Measurements from ENCODE around the gene CLOCK. TPM values are rescaled to one million over a fixed set of nuclear protein-coding genes. Genes with fewer than 3 reads are reported as not detected.

CLOCK gene
- total and polyA plus RNA-seq, 2 donors: 4.9 to 6.0 TPM

DNA sequence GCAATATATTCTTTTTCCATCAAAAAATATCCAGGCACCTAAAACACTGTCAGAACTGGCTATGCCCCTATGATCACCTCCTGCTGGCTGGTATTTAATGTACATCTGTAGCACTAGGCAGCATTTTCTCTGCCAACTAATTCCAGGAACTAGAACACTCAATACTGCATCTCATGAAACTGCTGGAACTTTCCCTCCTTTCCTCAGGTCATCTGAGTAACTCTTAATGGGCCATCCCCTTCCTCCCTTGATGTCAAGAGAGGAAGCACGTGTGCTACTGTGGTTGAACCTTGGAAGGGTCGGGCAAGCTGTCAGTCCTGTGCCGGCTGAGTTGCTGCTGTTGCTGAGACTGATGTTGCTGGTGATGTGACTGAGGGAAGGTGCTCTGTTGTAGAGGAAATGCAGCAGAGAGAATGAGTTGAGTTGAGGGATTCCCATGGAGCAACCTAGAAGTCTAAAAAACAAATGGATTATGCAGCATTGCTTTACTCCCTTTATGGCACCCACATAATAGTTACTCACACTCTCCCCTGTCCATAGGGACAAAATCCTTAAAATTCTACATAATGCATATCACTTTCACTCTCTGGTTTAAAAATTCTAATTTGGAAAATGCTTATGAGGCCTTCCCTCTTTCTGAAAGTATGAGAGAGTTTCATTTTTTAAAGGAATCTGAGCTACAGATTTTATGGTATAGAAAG, 111.4 kb downstream of the CLOCK start:
- peak in 5 of 9 donors; percentile 2 to 37 (median 10) for DNase-seq (ENCODE audit: low read depth in 6 of 9, low spot score in 9 of 9)
- H3K27me3 ChIP-seq (ENCODE audit: control insufficient read depth in 2 of 2, insufficient read depth in 1 of 2, low read length in 1 of 2): no peaks in the 10 kb centered on the region
- H3K4me3 ChIP-seq (ENCODE audit: low read length in 2 of 2): no peak overlapping the region
- H3K4me1 ChIP-seq (ENCODE audit: control insufficient read depth in 2 of 2, insufficient read depth in 2 of 2, low read length in 2 of 2): no peaks in the 10 kb centered on the region
- H3K9me3 ChIP-seq (ENCODE audit: control insufficient read depth in 2 of 2, insufficient read depth in 1 of 2, low read length in 1 of 2): no peaks in the 10 kb centered on the region
- H3K27ac ChIP-seq (ENCODE audit: low read depth in 1 of 2, low read length in 1 of 2): peak overlapping the region in 1 of 2 donors; percentile 15
- peaks cover 5 to 52% of the 10 kb centered on the region in 2 donors for H3K36me3 ChIP-seq (ENCODE audit: control insufficient read depth in 2 of 2, insufficient read depth in 2 of 2, low read length in 1 of 2)
- 8% methylated on average over 3 of the region's 3 CpGs for WGBS

DNA sequence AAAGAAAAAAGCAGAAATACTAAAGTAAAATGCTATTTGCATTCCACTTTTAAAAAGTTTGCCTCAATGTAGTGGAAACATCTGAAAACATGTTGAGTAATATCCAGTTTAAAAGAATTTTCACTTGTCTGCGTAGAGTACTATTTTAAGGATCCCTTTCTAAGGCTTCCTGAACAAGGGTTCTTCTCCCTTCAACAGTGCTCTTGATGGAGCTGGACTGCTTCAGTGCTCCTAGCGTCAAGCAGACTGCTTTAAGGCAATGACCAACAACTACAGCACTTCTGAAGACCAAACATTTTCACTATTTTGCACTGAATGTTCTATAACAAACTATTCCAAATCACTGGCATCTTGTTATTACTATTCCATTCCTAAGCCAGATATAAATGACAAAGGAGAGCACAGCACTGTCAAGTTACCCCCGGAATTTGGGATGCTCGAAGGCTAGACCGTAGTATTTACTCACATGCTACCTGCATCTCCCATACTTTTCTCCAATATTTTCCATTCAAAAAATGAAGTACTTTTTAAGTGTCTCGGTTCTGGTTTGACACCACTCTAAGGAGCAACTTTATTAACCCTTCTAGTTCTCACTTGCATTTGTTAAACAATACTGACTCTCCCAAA, 114.9 kb downstream of the CLOCK start:
- no peaks in the 10 kb centered on the region for H3K9me3 ChIP-seq (ENCODE audit: control insufficient read depth in 2 of 2, insufficient read depth in 1 of 2, low read length in 1 of 2)
- no peak overlapping the region for H3K27ac ChIP-seq (ENCODE audit: low read depth in 1 of 2, low read length in 1 of 2)
- DNase-seq (ENCODE audit: low read depth in 6 of 9, low spot score in 9 of 9): no peak
- no peaks in the 10 kb centered on the region for H3K27me3 ChIP-seq (ENCODE audit: control insufficient read depth in 2 of 2, insufficient read depth in 1 of 2, low read length in 1 of 2)
- peaks cover 5 to 60% of the 10 kb centered on the region in 2 donors for H3K36me3 ChIP-seq (ENCODE audit: control insufficient read depth in 2 of 2, insufficient read depth in 2 of 2, low read length in 1 of 2)
- no peaks in the 10 kb centered on the region for H3K4me1 ChIP-seq (ENCODE audit: control insufficient read depth in 2 of 2, insufficient read depth in 2 of 2, low read length in 2 of 2)
- H3K4me3 ChIP-seq (ENCODE audit: low read length in 2 of 2): no peak overlapping the region
- WGBS: 83% methylated on average over 6 of the region's 6 CpGs

DNA sequence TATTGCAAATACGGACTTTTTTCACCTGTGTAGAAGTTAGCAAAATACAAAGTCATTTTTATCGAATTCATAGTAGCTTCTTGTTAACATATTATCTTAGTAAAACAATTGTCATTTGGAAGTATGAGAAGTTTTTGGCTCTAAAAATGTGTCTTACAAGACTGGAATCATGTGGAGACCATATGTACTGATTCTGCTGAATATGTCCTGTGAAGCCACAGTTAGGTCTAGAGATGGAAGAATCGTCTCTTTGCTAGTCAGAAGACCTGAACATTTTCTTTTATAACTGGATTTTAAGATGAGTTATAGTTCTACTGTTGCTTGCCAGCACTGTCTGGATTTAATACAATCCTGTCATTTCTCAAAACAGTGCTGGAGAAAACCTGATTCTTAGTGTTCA, 121.9 kb downstream of the CLOCK start:
- no peak overlapping the region for H3K27ac ChIP-seq (ENCODE audit: low read depth in 1 of 2, low read length in 1 of 2)
- DNase-seq (ENCODE audit: low read depth in 6 of 9, low spot score in 9 of 9): no peak
- H3K27me3 ChIP-seq (ENCODE audit: control insufficient read depth in 2 of 2, insufficient read depth in 1 of 2, low read length in 1 of 2): no peaks in the 10 kb centered on the region
- no peaks in the 10 kb centered on the region for H3K4me1 ChIP-seq (ENCODE audit: control insufficient read depth in 2 of 2, insufficient read depth in 2 of 2, low read length in 2 of 2)
- H3K9me3 ChIP-seq (ENCODE audit: control insufficient read depth in 2 of 2, insufficient read depth in 1 of 2, low read length in 1 of 2): no peaks in the 10 kb centered on the region
- no peak overlapping the region for H3K4me3 ChIP-seq (ENCODE audit: low read length in 2 of 2)
- H3K36me3 ChIP-seq (ENCODE audit: control insufficient read depth in 2 of 2, insufficient read depth in 2 of 2, low read length in 1 of 2): peaks cover 32 to 69% of the 10 kb centered on the region in 2 donors
- WGBS: 99% methylated on average over 3 of the region's 3 CpGs

DNA sequence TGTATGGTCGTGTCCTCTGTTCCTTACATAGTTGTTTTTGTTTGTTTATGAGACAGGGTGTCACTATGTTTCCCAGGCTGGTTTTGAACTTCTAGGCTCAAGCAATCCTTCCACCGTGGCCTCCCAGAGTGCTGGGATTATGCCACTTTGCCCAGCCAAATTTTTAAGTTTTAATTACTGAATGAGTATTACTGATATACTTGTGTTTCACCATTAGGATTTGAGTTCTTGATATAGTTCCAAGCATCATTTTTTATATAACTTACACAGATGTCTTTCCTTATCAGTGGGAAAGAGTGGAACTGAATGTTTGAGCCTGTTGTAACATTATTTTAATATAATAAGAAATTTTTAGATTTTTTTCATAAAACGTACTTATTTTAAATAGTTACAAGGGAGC, 130.5 kb downstream of the CLOCK start:
- H3K36me3 ChIP-seq (ENCODE audit: control insufficient read depth in 2 of 2, insufficient read depth in 2 of 2, low read length in 1 of 2): peaks cover 30 to 67% of the 10 kb centered on the region in 2 donors
- H3K27ac ChIP-seq (ENCODE audit: low read depth in 1 of 2, low read length in 1 of 2): no peak overlapping the region
- H3K27me3 ChIP-seq (ENCODE audit: control insufficient read depth in 2 of 2, insufficient read depth in 1 of 2, low read length in 1 of 2): no peaks in the 10 kb centered on the region
- no peak for DNase-seq (ENCODE audit: low read depth in 6 of 9, low spot score in 9 of 9)
- H3K9me3 ChIP-seq (ENCODE audit: control insufficient read depth in 2 of 2, insufficient read depth in 1 of 2, low read length in 1 of 2): no peaks in the 10 kb centered on the region
- no peaks in the 10 kb centered on the region for H3K4me1 ChIP-seq (ENCODE audit: control insufficient read depth in 2 of 2, insufficient read depth in 2 of 2, low read length in 2 of 2)
- no peak overlapping the region for H3K4me3 ChIP-seq (ENCODE audit: low read length in 2 of 2)
- over 99% methylated on average over 3 of the region's 3 CpGs for WGBS

DNA sequence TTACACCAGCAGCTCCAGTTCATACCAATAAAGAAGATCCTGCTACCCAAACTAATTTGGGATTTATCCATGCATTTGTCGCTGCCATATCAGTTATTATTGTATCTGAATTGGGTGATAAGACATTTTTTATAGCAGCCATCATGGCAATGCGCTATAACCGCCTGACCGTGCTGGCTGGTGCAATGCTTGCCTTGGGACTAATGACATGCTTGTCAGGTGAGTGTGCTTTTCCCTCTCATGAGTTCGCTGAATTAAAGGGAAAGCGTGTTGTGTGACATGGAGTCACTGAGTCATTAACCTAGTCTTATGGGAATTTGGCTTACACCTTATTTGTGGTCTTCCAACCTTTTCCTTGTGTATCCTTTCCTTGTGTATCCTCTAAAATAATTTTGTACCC, 135.1 kb downstream of the CLOCK start:
- Histone ChIP-seq H3K9me3 (ENCODE audit: control insufficient read depth in 2 of 2, insufficient read depth in 1 of 2, low read length in 1 of 2) (no peaks in the 10 kb centered on the region), H3K27me3 (ENCODE audit: control insufficient read depth in 2 of 2, insufficient read depth in 1 of 2, low read length in 1 of 2) (no peaks in the 10 kb centered on the region), H3K4me3 (ENCODE audit: low read length in 2 of 2) (no peak overlapping the region), H3K27ac (ENCODE audit: low read depth in 1 of 2, low read length in 1 of 2) (no peak overlapping the region), H3K4me1 (ENCODE audit: control insufficient read depth in 2 of 2, insufficient read depth in 2 of 2, low read length in 2 of 2) (no peaks in the 10 kb centered on the region), H3K36me3 (ENCODE audit: control insufficient read depth in 2 of 2, insufficient read depth in 2 of 2, low read length in 1 of 2) (peaks cover 20 to 48% of the 10 kb centered on the region in 2 donors)
- no peak for DNase-seq (ENCODE audit: low read depth in 6 of 9, low spot score in 9 of 9)
- 98% methylated on average over 6 of the region's 6 CpGs for WGBS

DNA sequence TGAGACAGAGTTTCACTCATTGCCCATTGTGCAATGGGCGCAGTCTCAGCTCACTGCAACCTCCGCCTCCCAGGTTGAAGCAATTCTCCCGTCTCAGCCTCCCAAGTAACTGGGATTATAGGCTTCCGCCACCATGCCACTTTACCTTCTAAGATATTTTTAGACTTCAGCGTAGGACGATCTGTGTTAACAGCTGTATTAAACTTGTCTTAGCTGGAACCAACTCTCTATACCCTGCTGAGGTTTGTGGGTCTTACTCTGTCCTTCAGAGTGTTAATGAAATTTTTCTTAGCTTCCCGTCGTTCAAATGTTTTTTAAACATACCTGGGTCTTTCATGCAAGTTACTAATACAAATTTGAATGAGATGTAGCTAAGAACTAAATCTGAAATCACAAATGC, 136.3 kb downstream of the CLOCK start:
- no peak overlapping the region for H3K4me3 ChIP-seq (ENCODE audit: low read length in 2 of 2)
- no peaks in the 10 kb centered on the region for H3K9me3 ChIP-seq (ENCODE audit: control insufficient read depth in 2 of 2, insufficient read depth in 1 of 2, low read length in 1 of 2)
- H3K4me1 ChIP-seq (ENCODE audit: control insufficient read depth in 2 of 2, insufficient read depth in 2 of 2, low read length in 2 of 2): no peaks in the 10 kb centered on the region
- H3K36me3 ChIP-seq (ENCODE audit: control insufficient read depth in 2 of 2, insufficient read depth in 2 of 2, low read length in 1 of 2): peaks cover 19 to 52% of the 10 kb centered on the region in 2 donors
- 98% methylated on average over 8 of the region's 8 CpGs for WGBS
- DNase-seq (ENCODE audit: low read depth in 6 of 9, low spot score in 9 of 9): no peak
- H3K27ac ChIP-seq (ENCODE audit: low read depth in 1 of 2, low read length in 1 of 2): no peak overlapping the region
- H3K27me3 ChIP-seq (ENCODE audit: control insufficient read depth in 2 of 2, insufficient read depth in 1 of 2, low read length in 1 of 2): no peaks in the 10 kb centered on the region

DNA sequence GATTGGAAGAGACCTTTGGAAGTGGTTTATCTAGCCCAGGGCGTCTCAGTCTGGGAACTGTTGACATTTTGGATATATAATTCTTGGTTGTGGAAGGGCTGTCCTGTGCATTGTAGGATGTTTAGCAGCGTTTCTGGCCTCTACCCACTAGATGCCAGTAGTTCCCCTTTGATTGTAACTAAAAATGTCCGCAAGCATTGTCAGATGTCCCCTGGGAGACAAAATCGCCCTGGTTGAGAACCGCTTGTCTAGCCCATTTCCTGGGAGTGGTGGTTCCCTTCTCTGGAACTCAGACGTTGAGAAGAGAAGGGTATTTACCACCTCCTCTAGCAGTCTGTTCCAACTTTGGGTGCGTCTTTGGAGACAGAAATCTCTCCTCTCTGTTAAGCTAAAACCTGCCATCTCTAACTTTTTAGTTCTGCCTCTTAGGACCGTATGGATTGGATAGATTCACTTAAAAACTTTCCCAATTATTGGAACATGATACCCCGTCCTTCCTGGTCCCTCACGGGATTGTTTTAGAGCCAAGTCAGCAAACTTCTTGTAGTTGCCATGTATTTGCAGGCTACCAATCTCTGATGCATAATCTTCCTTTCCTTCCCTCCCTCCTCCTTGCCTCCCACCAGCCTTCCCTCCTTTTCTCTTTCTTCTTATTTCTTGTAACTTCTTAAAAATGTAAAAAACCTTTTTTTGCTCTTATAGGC, 137.1 kb downstream of the CLOCK start:
- no peaks in the 10 kb centered on the region for H3K9me3 ChIP-seq (ENCODE audit: control insufficient read depth in 2 of 2, insufficient read depth in 1 of 2, low read length in 1 of 2)
- no peaks in the 10 kb centered on the region for H3K4me1 ChIP-seq (ENCODE audit: control insufficient read depth in 2 of 2, insufficient read depth in 2 of 2, low read length in 2 of 2)
- no peak overlapping the region for H3K4me3 ChIP-seq (ENCODE audit: low read length in 2 of 2)
- DNase-seq (ENCODE audit: low read depth in 6 of 9, low spot score in 9 of 9): peak in 1 of 9 donors; percentile 31
- H3K27me3 ChIP-seq (ENCODE audit: control insufficient read depth in 2 of 2, insufficient read depth in 1 of 2, low read length in 1 of 2): no peaks in the 10 kb centered on the region
- H3K36me3 ChIP-seq (ENCODE audit: control insufficient read depth in 2 of 2, insufficient read depth in 2 of 2, low read length in 1 of 2): peaks cover 16 to 53% of the 10 kb centered on the region in 2 donors
- 85% methylated on average over 10 of the region's 10 CpGs for WGBS
- no peak overlapping the region for H3K27ac ChIP-seq (ENCODE audit: low read depth in 1 of 2, low read length in 1 of 2)

DNA sequence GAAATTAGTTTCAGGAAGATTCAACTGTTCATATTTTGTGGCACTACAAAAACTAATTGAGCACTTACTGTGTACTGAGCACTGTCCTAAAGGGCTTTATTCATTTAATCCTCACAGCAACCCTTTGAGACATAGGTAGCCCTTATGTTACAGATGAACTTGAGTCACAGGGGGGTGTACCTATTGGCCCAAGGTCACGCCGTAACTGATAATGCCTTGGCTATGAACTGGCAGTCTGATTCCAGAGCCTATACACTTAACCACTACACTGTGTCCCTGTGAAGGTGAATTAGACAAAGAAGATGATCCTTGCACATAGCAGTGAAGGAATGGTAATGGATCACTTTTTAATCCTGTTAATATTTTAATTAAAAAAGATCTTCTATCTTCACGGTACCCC, 138.9 kb downstream of the CLOCK start:
- over 99% methylated on average over 3 of the region's 3 CpGs for WGBS
- no peak overlapping the region for H3K4me3 ChIP-seq (ENCODE audit: low read length in 2 of 2)
- no peaks in the 10 kb centered on the region for H3K9me3 ChIP-seq (ENCODE audit: control insufficient read depth in 2 of 2, insufficient read depth in 1 of 2, low read length in 1 of 2)
- no peaks in the 10 kb centered on the region for H3K4me1 ChIP-seq (ENCODE audit: control insufficient read depth in 2 of 2, insufficient read depth in 2 of 2, low read length in 2 of 2)
- no peak for DNase-seq (ENCODE audit: low read depth in 6 of 9, low spot score in 9 of 9)
- H3K27ac ChIP-seq (ENCODE audit: low read depth in 1 of 2, low read length in 1 of 2): no peak overlapping the region
- H3K27me3 ChIP-seq (ENCODE audit: control insufficient read depth in 2 of 2, insufficient read depth in 1 of 2, low read length in 1 of 2): no peaks in the 10 kb centered on the region
- peaks cover 13 to 55% of the 10 kb centered on the region in 2 donors for H3K36me3 ChIP-seq (ENCODE audit: control insufficient read depth in 2 of 2, insufficient read depth in 2 of 2, low read length in 1 of 2)

DNA sequence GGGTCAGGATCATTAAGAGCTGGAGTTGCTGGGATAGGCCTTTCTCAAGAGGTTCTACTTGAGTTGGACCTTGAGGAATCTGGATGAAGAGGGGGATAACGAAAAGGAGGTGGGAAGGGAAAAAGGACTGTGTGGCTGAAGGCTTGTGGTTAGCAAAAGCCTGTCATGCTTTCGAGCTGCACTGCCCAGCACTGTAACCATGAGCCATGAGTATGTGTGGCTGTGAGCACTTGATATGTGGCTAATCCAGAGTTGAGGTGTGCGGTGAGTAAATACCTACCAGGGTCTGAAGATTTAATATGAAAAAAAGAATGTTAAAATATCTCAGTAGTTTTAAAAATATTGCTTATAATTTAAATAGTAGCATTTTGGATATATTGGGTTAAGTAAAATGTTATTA, 139.6 kb downstream of the CLOCK start:
- Histone ChIP-seq H3K9me3 (ENCODE audit: control insufficient read depth in 2 of 2, insufficient read depth in 1 of 2, low read length in 1 of 2) (no peaks in the 10 kb centered on the region), H3K36me3 (ENCODE audit: control insufficient read depth in 2 of 2, insufficient read depth in 2 of 2, low read length in 1 of 2) (peaks cover 13 to 55% of the 10 kb centered on the region in 2 donors), H3K4me1 (ENCODE audit: control insufficient read depth in 2 of 2, insufficient read depth in 2 of 2, low read length in 2 of 2) (no peaks in the 10 kb centered on the region), H3K27ac (ENCODE audit: low read depth in 1 of 2, low read length in 1 of 2) (no peak overlapping the region), H3K4me3 (ENCODE audit: low read length in 2 of 2) (no peak overlapping the region), H3K27me3 (ENCODE audit: control insufficient read depth in 2 of 2, insufficient read depth in 1 of 2, low read length in 1 of 2) (no peaks in the 10 kb centered on the region)
- no peak for DNase-seq (ENCODE audit: low read depth in 6 of 9, low spot score in 9 of 9)
- 96% methylated on average over 3 of the region's 3 CpGs for WGBS
